Esophagus (tissue), 2 donors: ENCODE measurements around the gene SYMPK. TPM values are rescaled to one million over a fixed set of nuclear protein-coding genes. Genes with fewer than 3 reads are reported as not detected.

ENCODE experiments used
- H3K27ac ChIP-seq, 2 donors: one replicate each; pipeline ENCODE4 v1.5.1; 2013; ENCODE audit warnings: low read depth in 2 of 2, mild to moderate bottlenecking in 2 of 2, inconsistent platforms in 1 of 2, low read length in 1 of 2, moderate library complexity in 1 of 2
- H3K27me3 ChIP-seq, 2 donors: one replicate each; pipeline ENCODE4 v1.6.1; 2013; ENCODE audit warnings: low read length in 2 of 2, control low read depth in 1 of 2, mild to moderate bottlenecking in 1 of 2; ENCODE audit not compliant: insufficient read depth in 2 of 2, control insufficient read depth in 1 of 2
- H3K36me3 ChIP-seq, 2 donors: one replicate each; pipeline ENCODE4 v1.6.1; 2013; ENCODE audit warnings: low read length in 1 of 2; ENCODE audit not compliant: control insufficient read depth in 2 of 2, insufficient read depth in 2 of 2
- H3K4me1 ChIP-seq, 2 donors: one replicate each; pipeline ENCODE4 v1.6.1; 2013; ENCODE audit warnings: low read length in 1 of 2; ENCODE audit not compliant: control insufficient read depth in 2 of 2, insufficient read depth in 2 of 2
- H3K4me3 ChIP-seq, 2 donors: one replicate each; pipeline ENCODE4 v1.5.1; 2013; ENCODE audit warnings: low read length in 2 of 2, mild to moderate bottlenecking in 2 of 2, low read depth in 1 of 2, moderate library complexity in 1 of 2
- H3K9me3 ChIP-seq, 2 donors: one replicate each; pipeline ENCODE4 v1.6.1; 2013; ENCODE audit warnings: mild to moderate bottlenecking in 2 of 2, low read depth in 1 of 2, low read length in 1 of 2, moderate library complexity in 1 of 2; ENCODE audit not compliant: control insufficient read depth in 2 of 2, insufficient read depth in 1 of 2
- WGBS, 2 donors: extraction: QIAGEN DNeasy Blood & Tissue Kit; methylation state at CpG; one replicate each; pipeline ENCODE4 v1.1.7; 2013; 5-methylcytosine and 5-hydroxymethylcytosine counted together
- polyA plus RNA-seq, 2 donors: library from polyadenylated mRNA; stranded (reverse); fragments of 200-250 nt; gene quantifications; one replicate each; pipeline ENCODE4 v1.2.3, GENCODE V29; 2013
- donor health status: healthy with polysubstance abuse.
- donor health status: Bipolar disorder and iron deficiency.

SYMPK gene
- polyA plus RNA-seq, 2 donors, result 31.3 to 76.3 TPM

- H3K36me3 ChIP-seq, result peaks cover 28 to 65% of the 10 kb centered on the region in 2 donors
- no peak overlapping the region for H3K4me3 ChIP-seq
- no peak overlapping the region for H3K27ac ChIP-seq
- no peaks in the 10 kb centered on the region for H3K27me3 ChIP-seq
- WGBS, 2 donors, result 89 to 93% methylated on average over 9 of the region's 9 CpGs
- H3K9me3 ChIP-seq, result peaks cover 0 to 3% of the 10 kb centered on the region in 2 donors
- no peaks in the 10 kb centered on the region for H3K4me1 ChIP-seq
Observed at GRCh38 chr19:45828523-45828922, 34.4 kb downstream of the SYMPK start.

GRCh38 chr19:45827459-45828093 is 35.4 kb downstream of the SYMPK start:
- H3K27ac ChIP-seq, result no peak overlapping the region

GRCh38 chr19:45826934-45827333 is 36.0 kb downstream of the SYMPK start:
- Histone ChIP-seq H3K9me3 (peaks cover 0 to 3% of the 10 kb centered on the region in 2 donors), H3K27me3 (no peaks in the 10 kb centered on the region), H3K27ac (no peak overlapping the region), H3K4me3 (no peak overlapping the region), H3K36me3 (peaks cover 24 to 70% of the 10 kb centered on the region in 2 donors), H3K4me1 (no peaks in the 10 kb centered on the region)
- 86 to 87% methylated on average over 11 of the region's 11 CpGs for WGBS, 2 donors

More at GRCh38 chr19:45827459-45828093, 35.4 kb downstream of the SYMPK start:
- Histone ChIP-seq H3K4me1 (no peaks in the 10 kb centered on the region), H3K4me3 (no peak overlapping the region), H3K9me3 (peaks cover 0 to 3% of the 10 kb centered on the region in 2 donors), H3K27me3 (no peaks in the 10 kb centered on the region), H3K36me3 (peaks cover 28 to 73% of the 10 kb centered on the region in 2 donors)
- WGBS, 2 donors, result 93 to 94% methylated on average over 14 to 16 of the region's 16 CpGs

- Histone ChIP-seq H3K27ac (no peak overlapping the region), H3K27me3 (no peaks in the 10 kb centered on the region), H3K4me3 (no peak overlapping the region), H3K9me3 (peaks cover 0 to 3% of the 10 kb centered on the region in 2 donors), H3K36me3 (peaks cover 22 to 65% of the 10 kb centered on the region in 2 donors), H3K4me1 (no peaks in the 10 kb centered on the region)
- WGBS, 2 donors, result 87 to 92% methylated on average over 22 of the region's 22 CpGs
Observed at GRCh38 chr19:45825917-45826893, 36.7 kb downstream of the SYMPK start.

- peaks cover 0 to 3% of the 10 kb centered on the region in 2 donors for H3K9me3 ChIP-seq
- no peak overlapping the region for H3K4me3 ChIP-seq
- no peaks in the 10 kb centered on the region for H3K27me3 ChIP-seq
- no peak overlapping the region for H3K27ac ChIP-seq
- 93 to 96% methylated on average over 8 of the region's 8 CpGs for WGBS, 2 donors
- no peaks in the 10 kb centered on the region for H3K4me1 ChIP-seq
- peaks cover 25 to 65% of the 10 kb centered on the region in 2 donors for H3K36me3 ChIP-seq
Observed at GRCh38 chr19:45825263-45825605, 37.7 kb downstream of the SYMPK start.

GRCh38 chr19:45824531-45825262 is 38.2 kb downstream of the SYMPK start:
- Histone ChIP-seq H3K27ac (peak overlapping the region in 1 of 2 donors; percentile 13), H3K4me1 (no peaks in the 10 kb centered on the region), H3K27me3 (no peaks in the 10 kb centered on the region), H3K9me3 (peaks cover 0 to 3% of the 10 kb centered on the region in 2 donors), H3K4me3 (no peak overlapping the region), H3K36me3 (peaks cover 20 to 60% of the 10 kb centered on the region in 2 donors)
- WGBS, 2 donors, result 86% methylated on average over 26 of the region's 26 CpGs

- H3K27ac ChIP-seq, result peak overlapping the region in 1 of 2 donors; percentile 13
- WGBS, 2 donors, result 42 to 47% methylated on average over 12 of the region's 12 CpGs
- peaks cover 15 to 57% of the 10 kb centered on the region in 2 donors for H3K36me3 ChIP-seq
- no peak overlapping the region for H3K4me3 ChIP-seq
- no peaks in the 10 kb centered on the region for H3K27me3 ChIP-seq
- H3K9me3 ChIP-seq, result peaks cover 0 to 3% of the 10 kb centered on the region in 2 donors
- no peaks in the 10 kb centered on the region for H3K4me1 ChIP-seq
Observed at GRCh38 chr19:45824041-45824471, 38.9 kb downstream of the SYMPK start.

- H3K4me3 ChIP-seq, result no peak overlapping the region
- peaks cover 7 to 50% of the 10 kb centered on the region in 2 donors for H3K36me3 ChIP-seq
- WGBS, 2 donors, result 91 to 92% methylated on average over 12 of the region's 12 CpGs
Observed at GRCh38 chr19:45823182-45823581, 39.8 kb downstream of the SYMPK start.

GRCh38 chr19:45822716-45823115 is 40.2 kb downstream of the SYMPK start:
- Histone ChIP-seq H3K27me3 (no peaks in the 10 kb centered on the region), H3K36me3 (peaks cover 5 to 50% of the 10 kb centered on the region in 2 donors), H3K4me3 (no peak overlapping the region), H3K4me1 (no peaks in the 10 kb centered on the region), H3K9me3 (no peaks in the 10 kb centered on the region), H3K27ac (no peak overlapping the region)
- WGBS, 2 donors, result 86 to 87% methylated on average over 5 of the region's 5 CpGs

More at GRCh38 chr19:45823182-45823581, 39.8 kb downstream of the SYMPK start:
- Histone ChIP-seq H3K9me3 (no peaks in the 10 kb centered on the region), H3K27me3 (no peaks in the 10 kb centered on the region), H3K27ac (no peak overlapping the region), H3K4me1 (no peaks in the 10 kb centered on the region)
